GM12865 (cell line): Measurements from ENCODE around the gene GLOD5.
"Not testable (repeated sequence)": the region's sequence is repeated elsewhere in the genome, so short reads cannot be mapped to it uniquely, and the experiment has no call there.

ENCODE experiments used
- DNase-seq: peaks from one replicate; pipeline ENCODE4 v3.0.0; 2010; ENCODE audit warnings: low read depth
- H3K4me3 ChIP-seq: 2 replicates; pipeline ENCODE4 v1.5.1; 2011; ENCODE audit warnings: mild to moderate bottlenecking, low read depth, low read length, control low read depth
- TF ChIP-seq, protein P1 (sequence below): IDR thresholded peaks from 2 replicates; pipeline ENCODE4 v1.5.1; 2011; ENCODE audit warnings: low read length, control low read depth, low read depth, inconsistent platforms; ENCODE audit not compliant: insufficient read depth; ENCODE audit errors: missing control alignments

The GLOD5 gene

DNA sequence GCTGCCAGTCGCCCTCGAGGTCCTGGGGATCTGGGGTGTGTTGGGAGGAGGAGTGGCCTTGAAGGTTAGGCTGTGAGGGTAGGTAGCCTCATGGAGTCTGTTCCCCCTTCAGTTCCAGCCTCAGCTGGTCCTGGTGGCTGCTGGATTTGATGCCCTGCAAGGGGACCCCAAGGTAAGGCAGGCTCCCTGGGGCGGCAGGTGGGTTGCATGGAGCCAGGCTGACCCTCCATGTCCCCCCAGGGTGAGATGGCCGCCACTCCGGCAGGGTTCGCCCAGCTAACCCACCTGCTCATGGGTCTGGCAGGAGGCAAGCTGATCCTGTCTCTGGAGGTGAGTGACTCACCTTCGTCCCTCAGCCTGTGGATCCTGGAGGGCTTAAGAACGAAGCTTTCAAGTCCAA, 53.2 kb downstream of the GLOD5 start:
- DNase-seq = no peak
- TF ChIP-seq, protein P1, sequence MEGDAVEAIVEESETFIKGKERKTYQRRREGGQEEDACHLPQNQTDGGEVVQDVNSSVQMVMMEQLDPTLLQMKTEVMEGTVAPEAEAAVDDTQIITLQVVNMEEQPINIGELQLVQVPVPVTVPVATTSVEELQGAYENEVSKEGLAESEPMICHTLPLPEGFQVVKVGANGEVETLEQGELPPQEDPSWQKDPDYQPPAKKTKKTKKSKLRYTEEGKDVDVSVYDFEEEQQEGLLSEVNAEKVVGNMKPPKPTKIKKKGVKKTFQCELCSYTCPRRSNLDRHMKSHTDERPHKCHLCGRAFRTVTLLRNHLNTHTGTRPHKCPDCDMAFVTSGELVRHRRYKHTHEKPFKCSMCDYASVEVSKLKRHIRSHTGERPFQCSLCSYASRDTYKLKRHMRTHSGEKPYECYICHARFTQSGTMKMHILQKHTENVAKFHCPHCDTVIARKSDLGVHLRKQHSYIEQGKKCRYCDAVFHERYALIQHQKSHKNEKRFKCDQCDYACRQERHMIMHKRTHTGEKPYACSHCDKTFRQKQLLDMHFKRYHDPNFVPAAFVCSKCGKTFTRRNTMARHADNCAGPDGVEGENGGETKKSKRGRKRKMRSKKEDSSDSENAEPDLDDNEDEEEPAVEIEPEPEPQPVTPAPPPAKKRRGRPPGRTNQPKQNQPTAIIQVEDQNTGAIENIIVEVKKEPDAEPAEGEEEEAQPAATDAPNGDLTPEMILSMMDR = no peak
- H3K4me3 ChIP-seq = no peak overlapping the region

DNA sequence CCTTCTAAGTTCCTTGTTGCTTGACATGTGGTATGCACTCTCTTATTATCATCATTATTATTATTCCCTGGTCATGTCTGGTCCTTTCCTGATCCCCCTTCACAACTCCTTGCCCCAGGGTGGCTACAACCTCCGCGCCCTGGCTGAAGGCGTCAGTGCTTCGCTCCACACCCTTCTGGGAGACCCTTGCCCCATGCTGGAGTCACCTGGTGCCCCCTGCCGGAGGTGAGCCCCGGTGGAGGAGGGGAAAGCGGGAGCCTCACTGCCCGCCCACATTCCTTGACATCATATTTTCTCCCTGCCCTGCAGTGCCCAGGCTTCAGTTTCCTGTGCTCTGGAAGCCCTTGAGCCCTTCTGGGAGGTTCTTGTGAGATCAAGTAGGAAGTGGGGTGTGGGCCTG, 53.7 kb downstream of the GLOD5 start:
- TF ChIP-seq, protein P1 = no peak
- DNase-seq = no peak

DNA sequence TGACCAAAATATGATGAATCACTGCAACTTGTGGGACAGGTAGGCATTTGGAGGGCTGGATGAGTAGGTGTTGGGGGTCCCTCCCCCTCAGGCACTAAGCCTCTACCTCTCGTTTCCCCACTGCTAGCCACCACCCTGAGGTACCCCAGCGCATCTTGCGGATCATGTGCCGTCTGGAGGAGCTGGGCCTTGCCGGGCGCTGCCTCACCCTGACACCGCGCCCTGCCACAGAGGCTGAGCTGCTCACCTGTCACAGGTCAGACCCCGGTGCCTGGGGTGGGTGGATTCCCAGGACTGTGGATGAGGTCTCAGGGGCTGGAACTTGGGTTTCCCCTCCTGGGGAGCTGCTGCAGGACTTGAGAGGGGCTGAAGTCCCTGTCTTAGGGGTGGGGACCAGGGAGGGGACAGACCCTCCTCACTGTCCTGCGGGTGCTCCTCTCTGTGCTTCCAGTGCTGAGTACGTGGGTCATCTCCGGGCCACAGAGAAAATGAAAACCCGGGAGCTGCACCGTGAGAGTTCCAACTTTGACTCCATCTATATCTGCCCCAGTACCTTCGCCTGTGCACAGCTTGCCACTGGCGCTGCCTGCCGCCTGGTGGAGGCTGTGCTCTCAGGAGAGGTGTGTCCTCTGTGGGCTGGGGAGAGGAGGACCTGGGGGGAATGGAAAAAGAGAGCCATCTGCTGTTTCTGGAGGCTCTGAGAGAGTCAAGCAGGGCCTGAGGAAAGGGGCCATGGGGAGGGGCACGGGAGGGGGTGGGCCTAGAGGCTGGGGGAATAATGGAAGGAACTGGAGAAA, 54.7 kb downstream of the GLOD5 start:
- DNase-seq = no peak
- TF ChIP-seq, protein P1 = no peak
- H3K4me3 ChIP-seq = no peak overlapping the region

More for the DNA sequence above, 53.7 kb downstream of the GLOD5 start:
- H3K4me3 ChIP-seq = no peak overlapping the region

DNA sequence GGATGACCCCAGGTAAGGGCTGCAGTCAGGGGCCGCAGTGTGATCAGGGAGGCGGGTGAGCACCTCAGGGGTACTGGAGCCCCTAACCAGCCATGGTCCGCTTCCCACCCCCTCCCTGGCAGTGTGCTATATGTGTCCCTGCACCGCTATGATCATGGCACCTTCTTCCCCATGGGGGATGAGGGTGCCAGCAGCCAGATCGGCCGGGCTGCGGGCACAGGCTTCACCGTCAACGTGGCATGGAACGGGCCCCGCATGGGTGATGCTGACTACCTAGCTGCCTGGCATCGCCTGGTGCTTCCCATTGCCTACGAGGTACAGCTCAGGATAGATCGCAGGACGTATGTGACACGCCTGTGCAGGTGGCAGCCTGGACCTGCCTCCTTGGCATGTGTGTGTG, 56.6 kb downstream of the GLOD5 start:
- no peak for DNase-seq
- TF ChIP-seq, protein P1 = no peak
- H3K4me3 ChIP-seq = no peak overlapping the region

DNA sequence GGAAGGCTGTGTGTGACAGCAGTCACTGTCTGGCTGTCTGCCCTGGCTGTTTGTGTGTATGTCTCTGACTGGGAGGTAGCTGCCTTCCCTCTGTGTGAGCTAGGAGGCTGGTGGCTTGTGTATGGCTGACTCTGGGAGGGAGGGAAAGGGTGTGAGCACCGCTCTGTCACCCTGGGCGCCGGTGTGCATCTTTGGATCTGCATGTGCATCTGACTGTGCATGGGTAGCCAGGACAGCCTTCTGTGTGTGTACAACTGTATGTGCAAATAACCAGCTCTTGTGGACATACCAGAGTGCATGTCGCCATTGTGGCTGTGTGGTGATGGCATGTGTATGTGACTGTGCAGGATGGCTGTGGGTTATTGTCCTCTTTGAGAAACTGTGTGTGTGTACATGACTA, 57.3 kb downstream of the GLOD5 start:
- no peak overlapping the region for H3K4me3 ChIP-seq
- DNase-seq = no peak
- TF ChIP-seq, protein P1 = no peak

DNA sequence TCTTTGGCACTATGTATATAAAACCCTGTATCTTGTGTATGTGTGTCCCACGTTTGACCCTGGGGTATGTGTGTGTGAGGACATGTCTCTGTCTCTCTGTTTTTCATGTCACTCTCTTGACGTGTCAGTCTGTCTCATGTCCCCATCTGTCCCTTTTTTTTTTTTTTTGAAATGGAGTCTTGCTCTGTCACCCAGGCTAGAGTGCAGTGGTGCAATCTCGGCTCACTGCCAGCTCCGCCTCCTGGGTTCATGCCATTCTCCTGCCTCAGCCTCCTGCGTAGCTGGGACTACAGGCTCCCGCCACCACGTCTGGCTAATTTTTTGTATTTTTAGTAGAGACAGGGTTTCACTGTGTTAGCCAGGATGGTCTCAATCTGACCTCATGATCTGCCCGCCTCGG, 57.8 kb downstream of the GLOD5 start:
- H3K4me3 ChIP-seq, DNase-seq: not testable (repeated sequence)

DNA sequence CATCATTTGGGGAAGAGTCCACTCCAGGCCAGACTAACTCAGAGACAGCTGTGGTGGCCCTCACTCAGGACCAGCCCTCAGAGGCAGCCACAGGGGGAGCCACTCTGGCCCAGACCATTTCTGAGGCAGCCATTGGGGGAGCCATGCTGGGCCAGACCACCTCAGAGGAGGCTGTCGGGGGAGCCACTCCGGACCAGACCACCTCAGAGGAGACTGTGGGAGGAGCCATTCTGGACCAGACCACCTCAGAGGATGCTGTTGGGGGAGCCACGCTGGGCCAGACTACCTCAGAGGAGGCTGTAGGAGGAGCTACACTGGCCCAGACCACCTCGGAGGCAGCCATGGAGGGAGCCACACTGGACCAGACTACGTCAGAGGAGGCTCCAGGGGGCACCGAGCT, 61.5 kb downstream of the GLOD5 start:
- no peak for DNase-seq
- no peak overlapping the region for H3K4me3 ChIP-seq
- TF ChIP-seq, protein P1 = no peak
